Ovary (tissue), 3 donors: ENCODE data around the gene ACOT8.

ENCODE experiments used
- CTCF ChIP-seq, 3 donors: fragments of 450-650 bp in 2 of 3; fragments of 200-600 bp in 1 of 3; IDR thresholded peaks; one replicate each; pipeline versions ENCODE4 v1.5.1 to v1.8.0; 2016 to 2022; ENCODE audit warnings: antibody characterized with exemption in 3 of 3, mild to moderate bottlenecking in 1 of 3
- EP300 ChIP-seq: sonication (generic); formaldehyde crosslinking; IDR thresholded peaks from one replicate; pipeline ENCODE4 v1.6.1; 2017; ENCODE audit warnings: antibody characterized with exemption
- donor health status: DM: no; HTN: no; CAD: no.

DNA sequence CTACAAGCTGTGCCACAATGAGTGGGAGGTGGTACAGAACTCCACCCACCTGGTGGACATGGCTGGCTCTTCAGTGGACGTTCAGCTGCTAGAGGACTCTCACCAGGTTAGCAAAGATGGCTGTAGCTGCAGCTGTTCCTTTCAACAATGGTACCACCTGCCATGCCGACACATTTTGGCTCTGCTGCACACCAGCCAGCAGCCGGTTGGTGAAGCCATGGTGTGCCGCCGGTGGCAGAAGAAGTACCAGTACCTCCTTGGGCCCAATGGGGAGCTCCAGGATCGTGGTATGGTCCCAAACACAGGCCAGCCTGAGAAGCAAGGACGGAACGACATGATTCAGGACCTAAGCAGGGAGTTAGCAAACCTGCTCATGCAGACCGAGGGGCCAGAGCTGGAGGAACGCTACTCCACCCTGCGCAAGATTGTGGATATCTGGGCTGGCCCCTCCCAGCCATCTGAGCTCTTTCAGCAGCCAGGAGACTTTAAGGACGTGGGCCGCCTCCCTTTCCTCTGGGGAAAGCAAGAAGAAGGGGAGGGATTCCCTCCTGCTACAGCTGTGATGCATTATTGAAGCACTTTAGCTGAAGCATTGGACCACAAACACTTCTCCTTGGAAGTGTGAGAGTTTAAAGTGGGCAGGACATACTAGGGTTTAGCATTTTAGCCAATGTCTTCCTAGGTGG, 21.0 kb upstream of the ACOT8 start:
- TF ChIP-seq CTCF (IDR thresholded peaks at IDR 0.05) (no peak), EP300 (no peak)
